ENCODE data around the gene PIP5K1C.

DNA sequence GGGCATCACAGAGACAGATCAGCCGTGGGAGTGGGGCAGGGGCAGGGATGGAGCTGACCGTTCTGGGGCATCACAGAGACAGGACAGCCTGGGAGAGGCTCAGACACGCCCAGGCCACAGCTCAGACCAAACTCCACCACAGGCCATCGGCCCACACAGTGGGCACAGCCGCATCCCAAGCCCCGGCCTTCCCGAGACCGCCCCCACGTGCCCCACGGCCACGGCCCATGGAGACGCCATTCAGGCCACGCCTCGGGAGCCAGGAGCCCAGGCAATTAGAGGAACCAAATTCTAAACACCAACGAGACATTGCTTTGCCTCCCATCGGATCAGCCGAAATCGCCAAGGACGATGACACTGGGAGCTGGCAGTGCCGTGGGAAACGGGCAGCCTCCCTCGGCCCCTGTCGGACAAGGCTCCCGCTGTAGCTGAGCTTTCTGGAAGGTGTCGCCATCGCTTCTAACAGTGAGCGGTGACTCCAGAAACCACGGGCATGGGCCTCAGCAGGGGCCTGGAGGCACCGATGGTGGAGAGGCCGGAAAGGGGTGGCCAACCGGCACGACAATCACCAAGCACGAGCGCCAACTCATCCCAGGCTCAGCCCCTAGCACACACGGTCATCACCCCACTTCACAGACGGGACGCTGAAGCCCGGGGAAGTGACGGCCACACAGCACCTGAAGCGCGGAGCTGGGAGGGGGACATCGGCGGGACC, 2.4 kb downstream of the PIP5K1C start:
- TF ChIP-seq CHD1 (IDR thresholded peaks at IDR 0.05; ENCODE audit: low read depth, low read length) (no peak), ZNF24 (IDR thresholded peaks at IDR 0.05) (no peak), HCFC1 (IDR thresholded peaks at IDR 0.05; ENCODE audit: low read length) (no peak), NR2C2 (IDR thresholded peaks at IDR 0.05; ENCODE audit: borderline replicate concordance, control insufficient read depth, insufficient read length, low read depth) (no peak), SPI1 (IDR thresholded peaks at IDR 0.05; ENCODE audit: borderline replicate concordance, insufficient read depth, low read depth, low read length) (no peak), NFYA (IDR thresholded peaks at IDR 0.05; ENCODE audit: borderline replicate concordance, low read depth, low read length) (no peak), CBX5 (IDR thresholded peaks at IDR 0.05; ENCODE audit: low read depth) (no peak), NFIC (IDR thresholded peaks at IDR 0.05; ENCODE audit: low read depth, low read length) (no peak)
- TF ChIP-seq, protein P1, sequence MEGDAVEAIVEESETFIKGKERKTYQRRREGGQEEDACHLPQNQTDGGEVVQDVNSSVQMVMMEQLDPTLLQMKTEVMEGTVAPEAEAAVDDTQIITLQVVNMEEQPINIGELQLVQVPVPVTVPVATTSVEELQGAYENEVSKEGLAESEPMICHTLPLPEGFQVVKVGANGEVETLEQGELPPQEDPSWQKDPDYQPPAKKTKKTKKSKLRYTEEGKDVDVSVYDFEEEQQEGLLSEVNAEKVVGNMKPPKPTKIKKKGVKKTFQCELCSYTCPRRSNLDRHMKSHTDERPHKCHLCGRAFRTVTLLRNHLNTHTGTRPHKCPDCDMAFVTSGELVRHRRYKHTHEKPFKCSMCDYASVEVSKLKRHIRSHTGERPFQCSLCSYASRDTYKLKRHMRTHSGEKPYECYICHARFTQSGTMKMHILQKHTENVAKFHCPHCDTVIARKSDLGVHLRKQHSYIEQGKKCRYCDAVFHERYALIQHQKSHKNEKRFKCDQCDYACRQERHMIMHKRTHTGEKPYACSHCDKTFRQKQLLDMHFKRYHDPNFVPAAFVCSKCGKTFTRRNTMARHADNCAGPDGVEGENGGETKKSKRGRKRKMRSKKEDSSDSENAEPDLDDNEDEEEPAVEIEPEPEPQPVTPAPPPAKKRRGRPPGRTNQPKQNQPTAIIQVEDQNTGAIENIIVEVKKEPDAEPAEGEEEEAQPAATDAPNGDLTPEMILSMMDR (IDR thresholded peaks at IDR 0.05 in 2 of 3, conservative IDR thresholded peaks at IDR 0.05 in 1 of 3; ENCODE audit: control insufficient read depth in 2 of 3, extremely low read depth in 1 of 3, insufficient read depth in 1 of 3, low read depth in 3 of 3, low read length in 3 of 3) = no peak
- TF ChIP-seq, protein P2, sequence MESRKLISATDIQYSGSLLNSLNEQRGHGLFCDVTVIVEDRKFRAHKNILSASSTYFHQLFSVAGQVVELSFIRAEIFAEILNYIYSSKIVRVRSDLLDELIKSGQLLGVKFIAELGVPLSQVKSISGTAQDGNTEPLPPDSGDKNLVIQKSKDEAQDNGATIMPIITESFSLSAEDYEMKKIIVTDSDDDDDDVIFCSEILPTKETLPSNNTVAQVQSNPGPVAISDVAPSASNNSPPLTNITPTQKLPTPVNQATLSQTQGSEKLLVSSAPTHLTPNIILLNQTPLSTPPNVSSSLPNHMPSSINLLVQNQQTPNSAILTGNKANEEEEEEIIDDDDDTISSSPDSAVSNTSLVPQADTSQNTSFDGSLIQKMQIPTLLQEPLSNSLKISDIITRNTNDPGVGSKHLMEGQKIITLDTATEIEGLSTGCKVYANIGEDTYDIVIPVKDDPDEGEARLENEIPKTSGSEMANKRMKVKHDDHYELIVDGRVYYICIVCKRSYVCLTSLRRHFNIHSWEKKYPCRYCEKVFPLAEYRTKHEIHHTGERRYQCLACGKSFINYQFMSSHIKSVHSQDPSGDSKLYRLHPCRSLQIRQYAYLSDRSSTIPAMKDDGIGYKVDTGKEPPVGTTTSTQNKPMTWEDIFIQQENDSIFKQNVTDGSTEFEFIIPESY (IDR thresholded peaks at IDR 0.05) = no peak
